HCT116 (cell line): ENCODE data around the gene CAPN9. TPM values are rescaled to one million over a fixed set of nuclear protein-coding genes. Genes with fewer than 3 reads are reported as not detected.

Experiments
- ATAC-seq: fragments of 200-7000 bp; cut with Tn5 transposase; 2 replicates; pipeline ENCODE4 v1.9.1; 2020; ENCODE audit warnings: mild to moderate bottlenecking, moderate library complexity
- BruUV-seq: library from RNA; stranded (reverse); fragments of 400-500 nt; replicated peaks from 2 replicates; lab custom pipeline; 2021; lab: Mats Ljungman, UMichigan
- CTCF ChIA-PET: fragments of 300-600 bp; sonication (Branson Sonifier 250); formaldehyde crosslinking; loops from one replicate; lab custom pipeline; 2021; ENCODE audit warnings: antibody characterized with exemption; lab: Charles Lee
- POLR2A ChIA-PET: fragments of 300-600, 350-600 bp; sonication (Branson Sonifier 250); formaldehyde crosslinking; loops from one replicate; lab custom pipeline; 2021; ENCODE audit warnings: antibody characterized with exemption; lab: Charles Lee
- RAD21 ChIA-PET, 2 experiments: fragments of 300-600 bp; sonication (Branson Sonifier 250); formaldehyde crosslinking; loops; one replicate each; lab custom pipeline; 2023; ENCODE audit warnings: low total read pairs in 2 of 2; ENCODE audit not compliant: uncharacterized antibody in 2 of 2, unreplicated experiment in 2 of 2, low non-redundant PET in 1 of 2; lab: Charles Lee
- DNase-seq: peaks from one replicate; pipeline ENCODE4 v3.0.0-alpha.2; 2010; ENCODE audit warnings: low read depth, low spot score
- H2AFZ ChIP-seq: fragments of 200-600 bp; shearing (Covaris generic), sonication (generic); 2 replicates; pipeline ENCODE4 v1.6.1; 2017; ENCODE audit warnings: low read depth, mixed run types, mixed read lengths, antibody characterized with exemption, low read length; ENCODE audit not compliant: poor library complexity, severe bottlenecking
- H3K27ac ChIP-seq: 2 replicates; pipeline ENCODE4 v1.5.1; 2012; ENCODE audit warnings: low read depth, low read length
- H3K27me3 ChIP-seq: fragments of 200-600 bp; sonication (generic); 2 replicates; pipeline ENCODE4 v1.6.1; 2016; ENCODE audit warnings: mixed run types, low read length, mixed read lengths; ENCODE audit not compliant: insufficient read depth
- H3K36me3 ChIP-seq, 2 experiments: fragments of 200-500 bp in 1 of 2; fragments of 200-600 bp in 1 of 2; sonication (Bioruptor generic) in 1 of 2; sonication (generic) in 1 of 2; 2 replicates each; pipeline versions ENCODE4 v1.5.1 to v1.6.1; 2014 to 2016; ENCODE audit warnings: low read length in 2 of 2, inconsistent platforms in 1 of 2, mixed read lengths in 1 of 2, mixed run types in 1 of 2; ENCODE audit not compliant: insufficient read depth in 2 of 2, control insufficient read depth in 1 of 2
- H3K4me1 ChIP-seq, 2 experiments: fragments of 200-600 bp in 1 of 2; sonication (generic) in 1 of 2; 2 replicates each; pipeline versions ENCODE4 v1.5.1 to v1.6.1; 2012 to 2017; ENCODE audit warnings: low read length in 2 of 2, inconsistent platforms in 1 of 2, mild to moderate bottlenecking in 1 of 2, mixed read lengths in 1 of 2, mixed run types in 1 of 2, moderate library complexity in 1 of 2; ENCODE audit not compliant: insufficient read depth in 2 of 2, control insufficient read depth in 1 of 2
- H3K4me2 ChIP-seq: fragments of 200-600 bp; sonication (generic); 2 replicates; pipeline ENCODE4 v1.6.1; 2017; ENCODE audit warnings: mixed run types, low read length, mixed read lengths
- H3K4me3 ChIP-seq, 2 experiments: fragments of 200-600 bp in 1 of 2; sonication (generic) in 1 of 2; replicated peaks in 1 of 2; 2 replicates each; pipeline ENCODE4 v1.5.1; 2011 to 2016; ENCODE audit warnings: low read length in 2 of 2, control low read depth in 1 of 2, low read depth in 1 of 2, mild to moderate bottlenecking in 1 of 2, mixed read lengths in 1 of 2, mixed run types in 1 of 2
- H3K79me2 ChIP-seq: fragments of 200-600 bp; sonication (generic); 2 replicates; pipeline ENCODE4 v1.6.1; 2017; ENCODE audit warnings: mild to moderate bottlenecking, mixed run types, low read length, moderate library complexity, mixed read lengths; ENCODE audit not compliant: insufficient read depth
- H3K9ac ChIP-seq: fragments of 200-600 bp; sonication (generic); 2 replicates; pipeline ENCODE4 v1.6.1; 2016; ENCODE audit warnings: low read length, mixed read lengths
- H3K9me2 ChIP-seq: fragments of 200-600 bp; sonication (generic), shearing (Covaris generic); 2 replicates; pipeline ENCODE4 v1.6.1; 2017; ENCODE audit warnings: mixed run types, mild to moderate bottlenecking, moderate library complexity; ENCODE audit not compliant: insufficient read depth
- H3K9me3 ChIP-seq, 2 experiments: fragments of 200-500 bp in 1 of 2; fragments of 200-600 bp in 1 of 2; sonication (Bioruptor generic) in 1 of 2; sonication (generic) in 1 of 2; 2 replicates each; pipeline ENCODE4 v1.6.1; 2014 to 2017; ENCODE audit warnings: low read length in 2 of 2, mixed read lengths in 2 of 2, inconsistent platforms in 1 of 2, low read depth in 1 of 2, mild to moderate bottlenecking in 1 of 2, mixed run types in 1 of 2, moderate library complexity in 1 of 2; ENCODE audit not compliant: control insufficient read depth in 1 of 2, insufficient read depth in 1 of 2
- H4K20me1 ChIP-seq: fragments of 200-600 bp; sonication (generic), shearing (Covaris generic); 2 replicates; pipeline ENCODE4 v1.6.1; 2017; ENCODE audit warnings: mixed run types, mild to moderate bottlenecking, moderate library complexity; ENCODE audit not compliant: insufficient read depth
- CBX3 ChIP-seq: IDR thresholded peaks from 2 replicates; pipeline ENCODE4 v1.6.1; 2012; ENCODE audit warnings: low read depth
- ELF1 ChIP-seq: IDR thresholded peaks from 2 replicates; pipeline ENCODE4 v1.6.1; 2012; ENCODE audit warnings: low read depth, borderline replicate concordance
- EZH2 ChIP-seq: fragments of 200-600 bp; sonication (generic); IDR thresholded peaks from 2 replicates; pipeline ENCODE4 v1.6.1; 2017; ENCODE audit warnings: antibody characterized with exemption, mixed run types
- FOSL1 ChIP-seq: IDR thresholded peaks from 2 replicates; pipeline ENCODE4 v1.6.1; 2012; ENCODE audit warnings: low read depth
- JUND ChIP-seq: IDR thresholded peaks from 2 replicates; pipeline ENCODE4 v1.6.1; 2012
- POLR2AphosphoS5 ChIP-seq: IDR thresholded peaks from 2 replicates; pipeline ENCODE4 v1.6.1; 2011; ENCODE audit warnings: mild to moderate bottlenecking, low read depth, low read length, moderate library complexity
- RAD21 ChIP-seq: IDR thresholded peaks from 2 replicates; pipeline ENCODE4 v1.6.1; 2012; ENCODE audit warnings: low read depth, mild to moderate bottlenecking
- SIN3A ChIP-seq: IDR thresholded peaks from 2 replicates; pipeline ENCODE4 v1.6.1; 2012; ENCODE audit warnings: low read depth
- SRF ChIP-seq: IDR thresholded peaks from 2 replicates; pipeline ENCODE4 v1.6.1; 2012; ENCODE audit warnings: low read depth
- TCF7L2 ChIP-seq: IDR thresholded peaks from 2 replicates; pipeline ENCODE4 v1.7.0; 2011; ENCODE audit warnings: borderline replicate concordance, inconsistent platforms; ENCODE audit not compliant: insufficient read depth, insufficient read length; ENCODE audit errors: extremely low read depth
- ZNF274 ChIP-seq: fragments of 200-500 bp; sonication (Bioruptor generic); IDR thresholded peaks from 2 replicates; pipeline ENCODE4 v1.6.1; 2014; ENCODE audit warnings: mild to moderate bottlenecking, low read depth, low read length, inconsistent platforms
- intact Hi-C: fragments of 100-400 bp; cut with micrococcal nuclease; formaldehyde crosslinking; loops from 2 replicates; pipeline ENCODE4 v1.10.0; 2022
- total RNA-seq: library from RNA; stranded (reverse); gene quantifications from one replicate; pipeline ENCODE4 v1.2.1, GENCODE V29; 2021; ENCODE audit not compliant: unreplicated experiment
- TF ChIP-seq, protein P1 (sequence below), 3 experiments: fragments of 200-600 bp in 1 of 3; sonication (generic) in 1 of 3; IDR thresholded peaks in 2 of 3; conservative IDR thresholded peaks in 1 of 3; 2 replicates each; pipeline ENCODE4 v1.5.1; 2012 to 2017; ENCODE audit warnings: low read depth in 2 of 3, low read length in 2 of 3, antibody characterized with exemption in 1 of 3, borderline replicate concordance in 1 of 3, control low read depth in 1 of 3, mild to moderate bottlenecking in 1 of 3, mixed read lengths in 1 of 3, mixed run types in 1 of 3, moderate library complexity in 1 of 3; ENCODE audit not compliant: insufficient read depth in 1 of 3
- TF ChIP-seq, protein P2 (sequence below): IDR thresholded peaks from 2 replicates; pipeline ENCODE4 v1.6.1; 2011; ENCODE audit warnings: mild to moderate bottlenecking, low read length, moderate library complexity; ENCODE audit not compliant: insufficient replicate concordance; ENCODE audit errors: extremely low read depth
- TF ChIP-seq, protein P3 (sequence below): IDR thresholded peaks from 2 replicates; pipeline ENCODE4 v1.6.1; 2012; ENCODE audit warnings: low read depth

The CAPN9 gene
- total RNA-seq, 1 experiment from 2014 or later, result not detected

DNA sequence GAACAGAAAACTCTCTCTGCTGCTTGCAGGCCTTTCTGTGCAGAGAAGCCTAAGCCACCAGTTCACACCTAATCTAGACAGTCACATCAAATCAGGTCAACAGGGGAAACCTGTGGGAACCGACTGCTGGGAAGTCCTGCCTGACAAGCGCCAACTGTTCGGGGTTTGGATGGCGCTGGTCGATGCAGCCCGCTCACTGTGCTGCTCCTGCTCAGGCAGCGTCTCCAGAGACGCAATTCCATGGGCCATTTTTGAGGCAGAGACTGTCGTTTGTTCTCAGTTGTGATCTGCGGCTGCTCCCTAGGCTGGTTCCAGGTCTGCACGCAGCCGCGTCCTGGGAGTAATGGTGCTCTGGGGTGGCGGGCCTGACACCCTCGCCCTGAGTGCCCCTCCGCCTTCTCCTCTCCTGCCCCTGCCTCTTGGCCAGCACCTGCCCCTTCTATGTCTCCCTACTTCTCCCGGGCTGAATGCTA is 34.7 kb upstream of the CAPN9 start:
- H3K27ac ChIP-seq, result no peak overlapping the region

DNA sequence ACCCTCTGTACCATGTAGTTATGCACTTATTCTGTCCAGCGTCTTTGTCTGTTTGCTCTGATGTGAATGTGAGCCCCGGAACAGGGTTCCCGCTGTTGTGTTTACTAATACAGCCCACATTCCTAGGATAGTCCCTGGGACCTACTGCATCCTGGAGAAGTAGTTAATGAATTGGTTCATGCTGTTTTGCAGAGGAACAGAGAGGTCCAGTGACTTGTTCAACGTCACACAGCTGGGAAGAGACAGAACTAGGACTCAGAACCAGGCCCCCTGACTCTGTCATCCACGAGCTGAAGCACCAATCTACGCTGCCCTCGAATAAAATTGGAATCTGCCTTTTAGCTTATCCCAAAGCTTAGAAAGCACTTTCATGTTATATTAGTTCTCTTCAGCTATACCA is 34.0 kb upstream of the CAPN9 start:
- no peaks in the 10 kb centered on the region for H3K79me2 ChIP-seq
- CTCF ChIA-PET, result no interaction called here
- no TSS peak for BruUV-seq
- no peaks in the 10 kb centered on the region for H3K9me2 ChIP-seq
- DNase-seq (no peak), ATAC-seq (no peak)
- H3K36me3 ChIP-seq, result no peaks in the 10 kb centered on the region
- intact Hi-C loops, result no loop called here
- H3K4me1 ChIP-seq, result no peaks in the 10 kb centered on the region
- RAD21 ChIA-PET, result no interaction called here
- H3K9ac ChIP-seq, result no peak overlapping the region
- H3K9me3 ChIP-seq, result no peaks in the 10 kb centered on the region
- H4K20me1 ChIP-seq, result no peaks in the 10 kb centered on the region
- no peak overlapping the region for H3K4me3 ChIP-seq
- POLR2A ChIA-PET, result no interaction called here
- H2AFZ ChIP-seq, result no peak overlapping the region
- no peak overlapping the region for H3K4me2 ChIP-seq
- no peak overlapping the region for H3K27ac ChIP-seq
- no peaks in the 10 kb centered on the region for H3K27me3 ChIP-seq
- TF ChIP-seq, protein P1, sequence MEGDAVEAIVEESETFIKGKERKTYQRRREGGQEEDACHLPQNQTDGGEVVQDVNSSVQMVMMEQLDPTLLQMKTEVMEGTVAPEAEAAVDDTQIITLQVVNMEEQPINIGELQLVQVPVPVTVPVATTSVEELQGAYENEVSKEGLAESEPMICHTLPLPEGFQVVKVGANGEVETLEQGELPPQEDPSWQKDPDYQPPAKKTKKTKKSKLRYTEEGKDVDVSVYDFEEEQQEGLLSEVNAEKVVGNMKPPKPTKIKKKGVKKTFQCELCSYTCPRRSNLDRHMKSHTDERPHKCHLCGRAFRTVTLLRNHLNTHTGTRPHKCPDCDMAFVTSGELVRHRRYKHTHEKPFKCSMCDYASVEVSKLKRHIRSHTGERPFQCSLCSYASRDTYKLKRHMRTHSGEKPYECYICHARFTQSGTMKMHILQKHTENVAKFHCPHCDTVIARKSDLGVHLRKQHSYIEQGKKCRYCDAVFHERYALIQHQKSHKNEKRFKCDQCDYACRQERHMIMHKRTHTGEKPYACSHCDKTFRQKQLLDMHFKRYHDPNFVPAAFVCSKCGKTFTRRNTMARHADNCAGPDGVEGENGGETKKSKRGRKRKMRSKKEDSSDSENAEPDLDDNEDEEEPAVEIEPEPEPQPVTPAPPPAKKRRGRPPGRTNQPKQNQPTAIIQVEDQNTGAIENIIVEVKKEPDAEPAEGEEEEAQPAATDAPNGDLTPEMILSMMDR (IDR thresholded peaks at IDR 0.05 in 2 of 3, conservative IDR thresholded peaks at IDR 0.05 in 1 of 3; ENCODE audit: borderline replicate concordance in 1 of 3, insufficient read depth in 1 of 3, low read depth in 2 of 3, low read length in 2 of 3), result no peak
- TF ChIP-seq, protein P2, sequence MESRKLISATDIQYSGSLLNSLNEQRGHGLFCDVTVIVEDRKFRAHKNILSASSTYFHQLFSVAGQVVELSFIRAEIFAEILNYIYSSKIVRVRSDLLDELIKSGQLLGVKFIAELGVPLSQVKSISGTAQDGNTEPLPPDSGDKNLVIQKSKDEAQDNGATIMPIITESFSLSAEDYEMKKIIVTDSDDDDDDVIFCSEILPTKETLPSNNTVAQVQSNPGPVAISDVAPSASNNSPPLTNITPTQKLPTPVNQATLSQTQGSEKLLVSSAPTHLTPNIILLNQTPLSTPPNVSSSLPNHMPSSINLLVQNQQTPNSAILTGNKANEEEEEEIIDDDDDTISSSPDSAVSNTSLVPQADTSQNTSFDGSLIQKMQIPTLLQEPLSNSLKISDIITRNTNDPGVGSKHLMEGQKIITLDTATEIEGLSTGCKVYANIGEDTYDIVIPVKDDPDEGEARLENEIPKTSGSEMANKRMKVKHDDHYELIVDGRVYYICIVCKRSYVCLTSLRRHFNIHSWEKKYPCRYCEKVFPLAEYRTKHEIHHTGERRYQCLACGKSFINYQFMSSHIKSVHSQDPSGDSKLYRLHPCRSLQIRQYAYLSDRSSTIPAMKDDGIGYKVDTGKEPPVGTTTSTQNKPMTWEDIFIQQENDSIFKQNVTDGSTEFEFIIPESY, result no peak
- TF ChIP-seq, protein P3, sequence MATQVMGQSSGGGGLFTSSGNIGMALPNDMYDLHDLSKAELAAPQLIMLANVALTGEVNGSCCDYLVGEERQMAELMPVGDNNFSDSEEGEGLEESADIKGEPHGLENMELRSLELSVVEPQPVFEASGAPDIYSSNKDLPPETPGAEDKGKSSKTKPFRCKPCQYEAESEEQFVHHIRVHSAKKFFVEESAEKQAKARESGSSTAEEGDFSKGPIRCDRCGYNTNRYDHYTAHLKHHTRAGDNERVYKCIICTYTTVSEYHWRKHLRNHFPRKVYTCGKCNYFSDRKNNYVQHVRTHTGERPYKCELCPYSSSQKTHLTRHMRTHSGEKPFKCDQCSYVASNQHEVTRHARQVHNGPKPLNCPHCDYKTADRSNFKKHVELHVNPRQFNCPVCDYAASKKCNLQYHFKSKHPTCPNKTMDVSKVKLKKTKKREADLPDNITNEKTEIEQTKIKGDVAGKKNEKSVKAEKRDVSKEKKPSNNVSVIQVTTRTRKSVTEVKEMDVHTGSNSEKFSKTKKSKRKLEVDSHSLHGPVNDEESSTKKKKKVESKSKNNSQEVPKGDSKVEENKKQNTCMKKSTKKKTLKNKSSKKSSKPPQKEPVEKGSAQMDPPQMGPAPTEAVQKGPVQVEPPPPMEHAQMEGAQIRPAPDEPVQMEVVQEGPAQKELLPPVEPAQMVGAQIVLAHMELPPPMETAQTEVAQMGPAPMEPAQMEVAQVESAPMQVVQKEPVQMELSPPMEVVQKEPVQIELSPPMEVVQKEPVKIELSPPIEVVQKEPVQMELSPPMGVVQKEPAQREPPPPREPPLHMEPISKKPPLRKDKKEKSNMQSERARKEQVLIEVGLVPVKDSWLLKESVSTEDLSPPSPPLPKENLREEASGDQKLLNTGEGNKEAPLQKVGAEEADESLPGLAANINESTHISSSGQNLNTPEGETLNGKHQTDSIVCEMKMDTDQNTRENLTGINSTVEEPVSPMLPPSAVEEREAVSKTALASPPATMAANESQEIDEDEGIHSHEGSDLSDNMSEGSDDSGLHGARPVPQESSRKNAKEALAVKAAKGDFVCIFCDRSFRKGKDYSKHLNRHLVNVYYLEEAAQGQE, result no peak
- TF ChIP-seq RAD21 (no peak), SIN3A (no peak), SRF (no peak), ZNF274 (no peak), CBX3 (no peak), JUND (no peak), TCF7L2 (no peak), POLR2AphosphoS5 (no peak), FOSL1 (no peak)

More for the DNA sequence above, 34.7 kb upstream of the CAPN9 start:
- Histone ChIP-seq H3K27me3 (no peaks in the 10 kb centered on the region), H3K4me2 (no peak overlapping the region), H3K9me3 (no peaks in the 10 kb centered on the region), H3K79me2 (no peaks in the 10 kb centered on the region), H3K4me3 (no peak overlapping the region), H3K9me2 (no peaks in the 10 kb centered on the region), H3K4me1 (no peaks in the 10 kb centered on the region), H4K20me1 (no peaks in the 10 kb centered on the region), H3K9ac (no peak overlapping the region), H3K36me3 (no peaks in the 10 kb centered on the region), H2AFZ (no peak overlapping the region)
- TF ChIP-seq JUND (no peak), EZH2 (no peak), ELF1 (no peak)
- ChIA-PET POLR2A (no interaction called here), CTCF (no interaction called here), RAD21 (no interaction called here)
- DNase-seq (no peak), ATAC-seq (no peak)
- intact Hi-C loops, result no loop called here
- BruUV-seq, result no TSS peak
